Chondrocyte (in vitro differentiated cells): ENCODE data around the gene DOCK3. TPM values are rescaled to one million over a fixed set of nuclear protein-coding genes. Genes with fewer than 3 reads are reported as not detected.

ENCODE experiments used
- DNase-seq: peaks from one replicate; pipeline ENCODE4 v3.0.0; 2021; ENCODE audit warnings: mixed read lengths, low spot score
- H3K27ac Mint-ChIP-seq: one replicate; pipeline ENCODE4 v1.8.0; 2021; ENCODE audit warnings: mild to moderate bottlenecking, moderate library complexity, mixed read lengths; ENCODE audit not compliant: unreplicated experiment
- H3K27me3 Mint-ChIP-seq: 2 replicates; pipeline ENCODE4 v1.8.0; 2021; ENCODE audit warnings: low read depth, mixed read lengths
- H3K36me3 Mint-ChIP-seq: 2 replicates; pipeline ENCODE4 v1.8.0; 2021; ENCODE audit warnings: low read depth, mixed read lengths
- H3K4me1 Mint-ChIP-seq: 2 replicates; pipeline ENCODE4 v1.8.0; 2021; ENCODE audit warnings: low read depth, mild to moderate bottlenecking, mixed read lengths
- H3K4me3 Mint-ChIP-seq: one replicate; pipeline ENCODE4 v1.8.0; 2021; ENCODE audit warnings: mild to moderate bottlenecking, moderate library complexity, mixed read lengths; ENCODE audit not compliant: unreplicated experiment
- H3K9me3 Mint-ChIP-seq: 2 replicates; pipeline ENCODE4 v1.8.0; 2021; ENCODE audit warnings: low read depth, mixed read lengths
- total RNA-seq: library from RNA; stranded (reverse); gene quantifications from 3 replicates; pipeline ENCODE4 v1.2.1, GENCODE V29; 2021
- TF ChIP-seq, protein P1 (sequence below): fragments of 200-600 bp; sonication (generic); IDR thresholded peaks from 2 replicates; pipeline ENCODE4 v1.5.0; 2021; ENCODE audit warnings: antibody characterized with exemption, mild to moderate bottlenecking, moderate library complexity

Gene DOCK3
- total RNA-seq, 1 donor from 2014 or later, result 0.25 TPM

DNA sequence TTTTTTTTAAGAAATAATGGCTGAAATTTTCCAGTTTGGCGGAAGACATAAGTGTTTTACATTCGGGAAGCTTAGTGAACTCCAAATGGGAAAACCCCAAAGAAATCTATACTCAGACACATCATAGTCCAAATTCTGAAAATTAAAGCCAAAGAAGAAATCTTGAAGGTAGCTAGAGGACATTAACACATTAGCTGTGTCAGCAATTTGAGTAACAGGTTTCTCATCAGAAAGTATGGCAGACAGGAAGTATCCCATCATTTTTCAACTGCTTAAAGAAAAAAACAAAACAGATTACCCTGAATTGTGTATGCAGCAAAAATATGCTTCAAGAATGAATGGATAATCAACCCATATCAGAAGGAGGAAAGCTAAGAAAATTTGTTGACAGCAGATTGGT is 261.7 kb downstream of the DOCK3 start:
- Mint-ChIP-seq H3K27ac (no peak overlapping the region), H3K9me3 (peaks cover 12% of the 10 kb centered on the region), H3K4me1 (no peaks in the 10 kb centered on the region), H3K4me3 (no peak overlapping the region), H3K27me3 (peaks cover 3% of the 10 kb centered on the region), H3K36me3 (no peaks in the 10 kb centered on the region)
- TF ChIP-seq, protein P1, sequence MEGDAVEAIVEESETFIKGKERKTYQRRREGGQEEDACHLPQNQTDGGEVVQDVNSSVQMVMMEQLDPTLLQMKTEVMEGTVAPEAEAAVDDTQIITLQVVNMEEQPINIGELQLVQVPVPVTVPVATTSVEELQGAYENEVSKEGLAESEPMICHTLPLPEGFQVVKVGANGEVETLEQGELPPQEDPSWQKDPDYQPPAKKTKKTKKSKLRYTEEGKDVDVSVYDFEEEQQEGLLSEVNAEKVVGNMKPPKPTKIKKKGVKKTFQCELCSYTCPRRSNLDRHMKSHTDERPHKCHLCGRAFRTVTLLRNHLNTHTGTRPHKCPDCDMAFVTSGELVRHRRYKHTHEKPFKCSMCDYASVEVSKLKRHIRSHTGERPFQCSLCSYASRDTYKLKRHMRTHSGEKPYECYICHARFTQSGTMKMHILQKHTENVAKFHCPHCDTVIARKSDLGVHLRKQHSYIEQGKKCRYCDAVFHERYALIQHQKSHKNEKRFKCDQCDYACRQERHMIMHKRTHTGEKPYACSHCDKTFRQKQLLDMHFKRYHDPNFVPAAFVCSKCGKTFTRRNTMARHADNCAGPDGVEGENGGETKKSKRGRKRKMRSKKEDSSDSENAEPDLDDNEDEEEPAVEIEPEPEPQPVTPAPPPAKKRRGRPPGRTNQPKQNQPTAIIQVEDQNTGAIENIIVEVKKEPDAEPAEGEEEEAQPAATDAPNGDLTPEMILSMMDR, result no peak
- DNase-seq, result no peak

DNA sequence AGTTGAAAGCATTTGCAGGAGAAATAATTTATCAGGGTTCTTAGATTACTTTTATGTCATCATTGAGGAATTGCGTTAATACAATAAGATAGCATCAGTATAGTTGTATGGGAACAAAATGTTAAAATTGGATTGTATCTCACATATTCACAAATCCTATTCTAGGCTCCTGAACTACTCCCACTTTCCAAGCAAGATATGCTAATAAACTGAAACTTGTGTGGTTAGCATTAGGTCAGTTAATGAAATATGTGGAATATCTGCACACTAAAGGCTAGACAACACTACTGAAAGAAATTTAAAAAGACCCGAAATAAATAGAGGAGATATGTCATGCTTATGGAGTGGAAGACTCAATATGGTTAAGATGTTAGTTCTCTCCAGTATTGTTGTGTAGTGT is 272.7 kb downstream of the DOCK3 start:
- DNase-seq, result no peak
- Mint-ChIP-seq H3K27me3 (peaks cover 17% of the 10 kb centered on the region), H3K9me3 (no peaks in the 10 kb centered on the region), H3K36me3 (no peaks in the 10 kb centered on the region), H3K4me3 (no peak overlapping the region), H3K4me1 (no peaks in the 10 kb centered on the region), H3K27ac (no peak overlapping the region)
- TF ChIP-seq, protein P1, result no peak

DNA sequence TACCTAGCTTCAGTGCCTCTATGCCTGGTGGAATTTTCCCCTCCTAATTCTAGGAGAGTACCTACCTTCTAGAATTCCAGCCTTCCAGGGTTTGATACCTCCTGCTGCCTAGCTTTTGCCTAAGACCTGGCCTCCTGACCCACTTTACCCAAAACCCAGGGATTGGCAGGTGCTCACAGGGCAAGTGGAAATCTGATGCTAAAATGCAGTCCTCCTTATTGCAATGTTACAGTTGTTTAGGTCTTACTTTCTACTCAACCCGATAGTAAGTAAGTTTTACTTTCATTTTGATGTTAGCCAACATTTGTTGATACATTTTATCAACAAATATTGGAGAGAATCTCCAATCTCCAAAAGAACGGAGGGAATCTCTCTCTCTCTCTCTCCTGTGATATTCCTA is 275.9 kb downstream of the DOCK3 start:
- TF ChIP-seq, protein P1, result no peak
- no peak for DNase-seq
- Mint-ChIP-seq H3K27me3 (peaks cover 17% of the 10 kb centered on the region), H3K27ac (no peak overlapping the region), H3K4me1 (no peaks in the 10 kb centered on the region), H3K9me3 (no peaks in the 10 kb centered on the region), H3K36me3 (no peaks in the 10 kb centered on the region), H3K4me3 (no peak overlapping the region)

DNA sequence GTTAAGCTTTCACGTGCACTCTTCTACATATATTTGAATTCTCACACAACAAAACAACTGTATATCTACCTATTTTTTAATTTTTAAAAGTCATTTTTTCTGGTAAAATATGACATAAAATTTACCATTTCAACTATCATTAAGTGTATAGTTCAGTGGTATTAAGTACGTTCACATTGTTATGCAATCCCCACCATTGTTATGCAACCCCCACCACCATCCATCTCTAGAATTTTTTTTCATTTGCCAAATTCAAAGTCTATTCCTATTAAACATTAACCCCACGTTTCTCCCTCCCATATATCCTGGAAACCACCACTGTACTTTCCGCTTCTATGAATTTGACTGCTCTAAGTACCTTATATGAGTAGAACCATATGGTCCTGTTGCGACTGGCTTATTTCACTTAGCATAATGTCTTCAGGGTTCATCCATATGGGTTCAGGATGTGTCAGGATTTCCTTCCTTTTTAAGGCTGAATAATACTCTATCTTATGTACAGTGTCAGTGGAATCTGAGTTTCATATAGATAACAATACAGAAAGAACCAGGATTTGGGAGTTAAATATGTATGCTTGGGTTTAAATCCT is 279.2 kb downstream of the DOCK3 start:
- Mint-ChIP-seq H3K9me3 (no peaks in the 10 kb centered on the region), H3K27me3 (peaks cover 20% of the 10 kb centered on the region), H3K27ac (no peak overlapping the region), H3K4me3 (no peak overlapping the region), H3K36me3 (no peaks in the 10 kb centered on the region), H3K4me1 (no peaks in the 10 kb centered on the region)
- TF ChIP-seq, protein P1, result no peak
- DNase-seq, result no peak

DNA sequence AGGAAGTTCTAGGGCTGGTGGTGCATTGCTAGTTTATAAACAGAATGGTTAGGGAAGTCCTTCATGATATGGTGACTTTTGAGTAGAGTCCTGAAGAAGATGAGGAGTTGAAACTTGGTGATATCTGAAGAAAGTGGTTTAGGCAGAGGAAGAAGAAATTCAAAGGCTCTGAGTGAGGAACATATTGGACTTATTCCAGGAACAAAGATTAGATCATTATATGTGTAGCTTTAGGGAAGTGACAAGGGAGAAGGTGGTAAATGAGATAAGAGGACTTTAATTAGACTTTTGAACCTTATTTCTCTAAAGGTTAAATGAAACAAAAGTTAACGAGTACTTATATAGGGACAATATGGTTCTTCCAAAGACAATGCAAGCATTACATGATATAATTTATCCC is 286.7 kb downstream of the DOCK3 start:
- Mint-ChIP-seq H3K27me3 (peaks cover 25% of the 10 kb centered on the region), H3K27ac (no peak overlapping the region), H3K36me3 (no peaks in the 10 kb centered on the region), H3K4me1 (no peaks in the 10 kb centered on the region), H3K9me3 (no peaks in the 10 kb centered on the region), H3K4me3 (no peak overlapping the region)
- TF ChIP-seq, protein P1, result no peak
- DNase-seq, result no peak
